CD4-positive, alpha-beta T cell (primary cell): Measurements from ENCODE around the gene AKR1C8. TPM values are rescaled to one million over a fixed set of nuclear protein-coding genes. Genes with fewer than 3 reads are reported as not detected.
"Not testable (repeated sequence)": the region's sequence is repeated elsewhere in the genome, so short reads cannot be mapped to it uniquely, and the experiment has no call there.

ENCODE experiments used
- ATAC-seq: fragments of 200-7000 bp; cut with Tn5 transposase; one replicate; pipeline ENCODE4 v1.10.0; 2022; ENCODE audit warnings: mild to moderate bottlenecking; ENCODE audit not compliant: poor library complexity
- CTCF ChIA-PET: fragments of 350-600 bp; sonication (Branson Sonifier 250); formaldehyde crosslinking; loops from one replicate; lab custom pipeline; 2021; ENCODE audit warnings: antibody characterized with exemption, inconsistent platforms; lab: Charles Lee
- POLR2A ChIA-PET: fragments of 350-600 bp; sonication (Branson Sonifier 250); formaldehyde crosslinking; loops from one replicate; lab custom pipeline; 2021; ENCODE audit warnings: antibody characterized with exemption, inconsistent platforms; lab: Charles Lee
- DNase-seq, 14 experiments: peaks; one replicate each; pipeline ENCODE4 v3.0.0-alpha.2; 2013 to 2020; ENCODE audit warnings: mixed read lengths in 2 of 14
- H3K27ac ChIP-seq, 2 donors: one replicate each; pipeline versions ENCODE4 v1.5.1 to v1.7.0; 2013; ENCODE audit warnings: low read length in 2 of 2, low read depth in 1 of 2, mild to moderate bottlenecking in 1 of 2
- H3K27me3 ChIP-seq, 2 experiments: 1 replicate in 1 of 2; 2 replicates in 1 of 2; pipeline versions ENCODE4 v1.6.1 to v1.7.0; 2013; ENCODE audit warnings: low read length in 2 of 2, control low read depth in 1 of 2, mild to moderate bottlenecking in 1 of 2, moderate library complexity in 1 of 2; ENCODE audit not compliant: insufficient read depth in 2 of 2, control insufficient read depth in 1 of 2
- H3K36me3 ChIP-seq: one replicate; pipeline ENCODE4 v1.6.1; 2013; ENCODE audit warnings: low read length, control low read depth; ENCODE audit not compliant: insufficient read depth
- H3K4me1 ChIP-seq: one replicate; pipeline ENCODE4 v1.6.1; 2013; ENCODE audit warnings: low read length, control low read depth; ENCODE audit not compliant: insufficient read depth
- H3K4me3 ChIP-seq: one replicate; pipeline ENCODE4 v1.5.1; 2013; ENCODE audit warnings: mild to moderate bottlenecking, low read length, moderate library complexity
- H3K9me3 ChIP-seq, 2 experiments: 1 replicate in 1 of 2; 2 replicates in 1 of 2; pipeline versions ENCODE4 v1.6.1 to v1.7.0; 2013; ENCODE audit warnings: low read length in 2 of 2, mild to moderate bottlenecking in 2 of 2, control low read depth in 1 of 2, moderate library complexity in 1 of 2; ENCODE audit not compliant: control insufficient read depth in 1 of 2, insufficient read depth in 1 of 2
- H3K27ac Mint-ChIP-seq: one replicate; pipeline ENCODE4 v1.8.0; 2020; ENCODE audit warnings: mixed read lengths
- H3K27me3 Mint-ChIP-seq: one replicate; pipeline ENCODE4 v1.8.0; 2021; ENCODE audit warnings: mixed read lengths
- H3K36me3 Mint-ChIP-seq: one replicate; pipeline ENCODE4 v1.8.0; 2021; ENCODE audit warnings: low read depth, mixed read lengths
- H3K4me1 Mint-ChIP-seq: one replicate; pipeline ENCODE4 v1.8.0; 2021; ENCODE audit warnings: low read depth, mixed read lengths
- H3K4me3 Mint-ChIP-seq: one replicate; pipeline ENCODE4 v1.8.0; 2020; ENCODE audit warnings: mild to moderate bottlenecking, mixed read lengths
- H3K9me3 Mint-ChIP-seq: one replicate; pipeline ENCODE4 v1.8.0; 2020; ENCODE audit warnings: mixed read lengths
- intact Hi-C, 2 experiments: fragments of 100-400 bp; cut with DNase I in 1 of 2; cut with micrococcal nuclease in 1 of 2; formaldehyde crosslinking; loops; one replicate each; pipeline versions ENCODE4 v1.15.1 to v1.9.0; 2023 to 2025; cut with DNase I, micrococcal nuclease
- total RNA-seq, 174 experiments: library from RNA in 2 of 174; stranded (reverse) in 2 of 174; gene quantifications; one replicate each; pipeline ENCODE4 v1.2.3 and lab custom pipeline; 2021 to 2026
- TF ChIP-seq, protein P1 (sequence below): fragments of 200-600 bp; IDR thresholded peaks from one replicate; pipeline ENCODE4 v1.8.0; 2022; ENCODE audit warnings: antibody characterized with exemption, mild to moderate bottlenecking

Gene AKR1C8
- total RNA-seq, 2 experiments from 2014 or later, result 0.27 to 0.28 TPM

- no peaks in the 10 kb centered on the region for H3K9me3 Mint-ChIP-seq
- H3K9me3 ChIP-seq, result no peaks in the 10 kb centered on the region
- H3K36me3 Mint-ChIP-seq, result no peaks in the 10 kb centered on the region
- TF ChIP-seq, protein P1, sequence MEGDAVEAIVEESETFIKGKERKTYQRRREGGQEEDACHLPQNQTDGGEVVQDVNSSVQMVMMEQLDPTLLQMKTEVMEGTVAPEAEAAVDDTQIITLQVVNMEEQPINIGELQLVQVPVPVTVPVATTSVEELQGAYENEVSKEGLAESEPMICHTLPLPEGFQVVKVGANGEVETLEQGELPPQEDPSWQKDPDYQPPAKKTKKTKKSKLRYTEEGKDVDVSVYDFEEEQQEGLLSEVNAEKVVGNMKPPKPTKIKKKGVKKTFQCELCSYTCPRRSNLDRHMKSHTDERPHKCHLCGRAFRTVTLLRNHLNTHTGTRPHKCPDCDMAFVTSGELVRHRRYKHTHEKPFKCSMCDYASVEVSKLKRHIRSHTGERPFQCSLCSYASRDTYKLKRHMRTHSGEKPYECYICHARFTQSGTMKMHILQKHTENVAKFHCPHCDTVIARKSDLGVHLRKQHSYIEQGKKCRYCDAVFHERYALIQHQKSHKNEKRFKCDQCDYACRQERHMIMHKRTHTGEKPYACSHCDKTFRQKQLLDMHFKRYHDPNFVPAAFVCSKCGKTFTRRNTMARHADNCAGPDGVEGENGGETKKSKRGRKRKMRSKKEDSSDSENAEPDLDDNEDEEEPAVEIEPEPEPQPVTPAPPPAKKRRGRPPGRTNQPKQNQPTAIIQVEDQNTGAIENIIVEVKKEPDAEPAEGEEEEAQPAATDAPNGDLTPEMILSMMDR, result no peak
- H3K36me3 ChIP-seq, result no peaks in the 10 kb centered on the region
- H3K27ac ChIP-seq, result no peak overlapping the region
- no peak for ATAC-seq
- no peak for DNase-seq
- ChIA-PET CTCF (no interaction called here), POLR2A (no interaction called here)
- H3K4me1 ChIP-seq, result no peaks in the 10 kb centered on the region
- no peak overlapping the region for H3K27ac Mint-ChIP-seq
- H3K4me3 Mint-ChIP-seq, result no peak overlapping the region
- no peaks in the 10 kb centered on the region for H3K27me3 Mint-ChIP-seq
- no peaks in the 10 kb centered on the region for H3K4me1 Mint-ChIP-seq
- no peaks in the 10 kb centered on the region for H3K27me3 ChIP-seq
- no peak overlapping the region for H3K4me3 ChIP-seq
- intact Hi-C loops, result no loop called here
These were observed 68.3 kb downstream of the AKR1C8 start for GRCh38 chr10:5116621-5117020.

GRCh38 chr10:5109861-5110260 lies 75.1 kb downstream of the AKR1C8 start:
- H3K36me3 Mint-ChIP-seq, H3K9me3 Mint-ChIP-seq, H3K9me3 ChIP-seq, H3K27me3 Mint-ChIP-seq, H3K4me3 ChIP-seq, H3K36me3 ChIP-seq, H3K4me1 Mint-ChIP-seq, H3K27me3 ChIP-seq, H3K27ac ChIP-seq, H3K4me1 ChIP-seq, intact Hi-C loops, H3K27ac Mint-ChIP-seq, ATAC-seq, DNase-seq, POLR2A ChIA-PET, CTCF ChIA-PET, H3K4me3 Mint-ChIP-seq: not testable (repeated sequence)

GRCh38 chr10:5108658-5109416 lies 76.1 kb downstream of the AKR1C8 start:
- ChIA-PET POLR2A (no interaction called here), CTCF (no interaction called here)
- intact Hi-C loops, result no loop called here
- H3K27ac Mint-ChIP-seq, result no peak overlapping the region
- Histone ChIP-seq H3K27ac (no peak overlapping the region), H3K4me1 (no peaks in the 10 kb centered on the region), H3K36me3 (peaks cover 4% of the 10 kb centered on the region), H3K4me3 (no peak overlapping the region), H3K27me3 (no peaks in the 10 kb centered on the region), H3K9me3 (peaks cover 0 to 5% of the 10 kb centered on the region in 2 experiments)
- peaks cover 8% of the 10 kb centered on the region for H3K36me3 Mint-ChIP-seq
- H3K27me3 Mint-ChIP-seq, result no peaks in the 10 kb centered on the region
- no peak overlapping the region for H3K4me3 Mint-ChIP-seq
- DNase-seq (no peak), ATAC-seq (no peak)
- no peaks in the 10 kb centered on the region for H3K9me3 Mint-ChIP-seq
- H3K4me1 Mint-ChIP-seq, result no peaks in the 10 kb centered on the region
- TF ChIP-seq, protein P1, result no peak
